K562 treated with DMSO at 1 percent for 48 hours (cell line): ENCODE data around the gene CPB1. TPM values are rescaled to one million over a fixed set of nuclear protein-coding genes. Genes with fewer than 3 reads are reported as not detected.

ENCODE experiments used
- total RNA-seq: library from RNA; unstranded; fragments of 300-600 nt; gene quantifications from 2 replicates; pipeline ENCODE4 v1.2.3, GENCODE V29; 2022; ENCODE audit warnings: low replicate concordance; ENCODE audit errors: extremely low read depth

CPB1 gene
- not detected in 2 replicates for total RNA-seq

DNA sequence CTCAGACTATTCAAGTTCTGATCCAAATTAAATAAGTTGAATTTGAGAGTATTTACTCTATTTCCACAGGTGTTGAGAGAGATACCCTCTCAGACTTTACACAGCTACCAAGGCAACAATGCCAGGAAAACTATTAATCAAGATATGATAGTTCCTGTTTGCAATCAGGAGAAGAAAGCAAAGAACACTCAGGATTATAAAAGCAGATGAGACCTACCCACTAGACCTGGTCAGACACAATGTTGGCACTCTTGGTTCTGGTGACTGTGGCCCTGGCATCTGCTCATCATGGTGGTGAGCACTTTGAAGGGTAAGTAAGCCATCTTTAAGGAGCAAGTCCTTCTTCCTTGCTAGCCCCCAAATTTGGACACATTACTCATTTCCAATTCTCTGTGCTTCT lies at the start of gene CPB1:
TSS of gene CPB1 (plus strand) at position 227 of the 400 bp plus-strand sequence. CDS start at position 240, 13 bp downstream.

DNA sequence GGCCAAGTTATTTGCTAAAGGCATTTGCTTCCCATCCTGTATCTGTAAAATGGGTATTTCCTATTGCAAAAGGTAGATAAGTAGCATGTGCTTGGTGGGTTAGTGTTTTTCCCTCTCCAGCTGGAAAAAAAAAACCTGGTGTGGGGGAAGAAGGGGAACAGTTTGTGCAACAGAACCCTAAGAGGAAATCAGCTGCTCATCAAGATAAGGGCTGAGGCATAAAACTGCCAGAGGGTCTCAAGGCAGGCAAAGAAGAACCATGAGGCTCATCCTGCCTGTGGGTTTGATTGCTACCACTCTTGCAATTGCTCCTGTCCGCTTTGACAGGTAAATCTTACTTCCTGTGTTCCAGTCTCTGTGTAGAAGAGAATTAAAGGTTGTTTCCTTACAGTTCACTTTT lies 37.4 kb downstream of the CPB1 start, which contains the start of gene CPA3:
TSS of gene CPA3 (plus strand) at position 248 of the 400 bp plus-strand sequence. CDS start at position 260, 12 bp downstream.

Other genes with a start within 250 kb of the CPB1 start
- gene AGTR1, start 129.9 kb upstream of the CPB1 start, total RNA-seq: not detected in 2 replicates
- gene CPA3, start 37.5 kb downstream of the CPB1 start, total RNA-seq: not detected in 2 replicates
- gene GYG1, start 163.7 kb downstream of the CPB1 start, total RNA-seq: not detected in 2 replicates